Lower lobe of right lung (tissue), 2 donors: ENCODE results near the gene LAMA2. TPM values are rescaled to one million over a fixed set of nuclear protein-coding genes. Genes with fewer than 3 reads are reported as not detected.

ENCODE experiments used
- ATAC-seq, 2 donors: fragments of 200-7000 bp; cut with Tn5 transposase; one replicate each; pipeline ENCODE4 v1.9.1; 2020 to 2022; ENCODE audit warnings: mild to moderate bottlenecking in 2 of 2, moderate library complexity in 2 of 2
- DNase-seq: peaks from one replicate; pipeline ENCODE4 v3.0.0-alpha.2; 2020
- H3K27ac ChIP-seq: fragments of 200-600 bp; one replicate; pipeline ENCODE4 v1.8.0; 2022
- H3K27me3 ChIP-seq: fragments of 200-600 bp; one replicate; pipeline ENCODE4 v1.8.0; 2022; ENCODE audit warnings: low read depth
- H3K36me3 ChIP-seq: fragments of 200-600 bp; one replicate; pipeline ENCODE4 v1.8.0; 2022; ENCODE audit warnings: mild to moderate bottlenecking
- H3K4me1 ChIP-seq: fragments of 200-600 bp; one replicate; pipeline ENCODE4 v1.8.0; 2022
- H3K4me3 ChIP-seq: fragments of 200-600 bp; one replicate; pipeline ENCODE4 v1.8.0; 2022; ENCODE audit warnings: mild to moderate bottlenecking
- H3K9me3 ChIP-seq: fragments of 200-600 bp; one replicate; pipeline ENCODE4 v1.8.0; 2022
- CTCF ChIP-seq: fragments of 200-600 bp; IDR thresholded peaks from one replicate; pipeline ENCODE4 v1.8.0; 2022; ENCODE audit warnings: antibody characterized with exemption, mild to moderate bottlenecking
- intact Hi-C: fragments of 100-400 bp; cut with DNase I; formaldehyde crosslinking; loops from one replicate; pipeline ENCODE4 v1.11.0; 2022
- total RNA-seq: library from RNA; stranded (reverse); fragmentation: NEBNext Ultra II Directional; extraction: Animal tissue kit (Norgen Biotek cat#: 25700); gene quantifications from one replicate; pipeline ENCODE4 v1.2.1, GENCODE V29; 2021
- donor health status: DM: no; HTN: yes; CAD: no; lungs with severe emphysema.

LAMA2 gene
- total RNA-seq, 1 donor from 2014 or later = 49.6 TPM

- no peaks in the 10 kb centered on the region for H3K4me1 ChIP-seq
- intact Hi-C loops = no loop called here
- no peaks in the 10 kb centered on the region for H3K9me3 ChIP-seq
- no peak for TF ChIP-seq CTCF
- no peak overlapping the region for H3K4me3 ChIP-seq
- H3K36me3 ChIP-seq = no peaks in the 10 kb centered on the region
- H3K27ac ChIP-seq = no peak overlapping the region
- DNase-seq (no peak), ATAC-seq (no peak)
- no peaks in the 10 kb centered on the region for H3K27me3 ChIP-seq
Observed at GRCh38 chr6:129273161-129273560, 390.2 kb downstream of the LAMA2 start.

- no peak for DNase-seq
- no peak for ATAC-seq
- no peak for TF ChIP-seq CTCF
- intact Hi-C loops = no loop called here
- H3K27ac ChIP-seq = no peak overlapping the region
- H3K4me3 ChIP-seq = no peak overlapping the region
- H3K36me3 ChIP-seq = no peaks in the 10 kb centered on the region
- no peaks in the 10 kb centered on the region for H3K9me3 ChIP-seq
- no peaks in the 10 kb centered on the region for H3K4me1 ChIP-seq
- no peaks in the 10 kb centered on the region for H3K27me3 ChIP-seq
Observed at GRCh38 chr6:129276461-129276860, 393.5 kb downstream of the LAMA2 start.

GRCh38 chr6:129276986-129277385 lies 394.0 kb downstream of the LAMA2 start:
- Histone ChIP-seq H3K9me3 (no peaks in the 10 kb centered on the region), H3K36me3 (no peaks in the 10 kb centered on the region), H3K4me3 (no peak overlapping the region), H3K4me1 (no peaks in the 10 kb centered on the region), H3K27me3 (no peaks in the 10 kb centered on the region), H3K27ac (no peak overlapping the region)
- intact Hi-C loops = no loop called here
- no peak for DNase-seq
- TF ChIP-seq CTCF = no peak
- no peak for ATAC-seq

- Histone ChIP-seq H3K4me3 (no peak overlapping the region), H3K4me1 (no peaks in the 10 kb centered on the region), H3K36me3 (no peaks in the 10 kb centered on the region), H3K27me3 (no peaks in the 10 kb centered on the region), H3K9me3 (no peaks in the 10 kb centered on the region), H3K27ac (no peak overlapping the region)
- intact Hi-C loops = no loop called here
- ATAC-seq (no peak), DNase-seq (no peak)
- no peak for TF ChIP-seq CTCF
Observed at GRCh38 chr6:129279343-129280292, 396.7 kb downstream of the LAMA2 start.

GRCh38 chr6:129280293-129280644 lies 397.3 kb downstream of the LAMA2 start:
- H3K4me3 ChIP-seq = no peak overlapping the region
- ATAC-seq = no peak
- no peak overlapping the region for H3K27ac ChIP-seq
- no peaks in the 10 kb centered on the region for H3K4me1 ChIP-seq
- no peak for TF ChIP-seq CTCF
- no peak for DNase-seq
- no peaks in the 10 kb centered on the region for H3K27me3 ChIP-seq
- no peaks in the 10 kb centered on the region for H3K9me3 ChIP-seq
- intact Hi-C loops = no loop called here
- H3K36me3 ChIP-seq = no peaks in the 10 kb centered on the region
